CD8-positive, alpha-beta memory T cell (primary cell): Measurements from ENCODE around the gene PLCD1. TPM values are rescaled to one million over a fixed set of nuclear protein-coding genes. Genes with fewer than 3 reads are reported as not detected.
"Not testable (repeated sequence)": the region's sequence is repeated elsewhere in the genome, so short reads cannot be mapped to it uniquely, and the experiment has no call there.

ENCODE experiments used
- CTCF ChIA-PET: fragments of 350-600 bp; sonication (Branson Sonifier 250); formaldehyde crosslinking; loops from one replicate; lab custom pipeline; 2021; ENCODE audit warnings: antibody characterized with exemption; lab: Charles Lee
- POLR2A ChIA-PET: fragments of 350-600 bp; sonication (Branson Sonifier 250); formaldehyde crosslinking; loops from one replicate; lab custom pipeline; 2021; ENCODE audit warnings: antibody characterized with exemption; lab: Charles Lee
- DNase-seq, 5 donors: peaks; one replicate each; pipeline versions ENCODE4 v3.0.0 to v3.0.0-alpha.2; 2020 to 2022; ENCODE audit warnings: mixed read lengths in 1 of 5
- H3K27ac ChIP-seq: one replicate; pipeline ENCODE4 v1.7.0; 2013; ENCODE audit warnings: low read depth, mild to moderate bottlenecking, low read length, moderate library complexity
- H3K27me3 ChIP-seq: 2 replicates; pipeline ENCODE4 v1.7.0; 2013; ENCODE audit warnings: low read length, mild to moderate bottlenecking; ENCODE audit not compliant: insufficient read depth, poor library complexity, severe bottlenecking
- H3K36me3 ChIP-seq: 2 replicates; pipeline ENCODE4 v1.7.0; 2013; ENCODE audit warnings: mild to moderate bottlenecking, low read length, moderate library complexity; ENCODE audit not compliant: insufficient read depth
- H3K4me1 ChIP-seq: 2 replicates; pipeline ENCODE4 v1.7.0; 2013; ENCODE audit warnings: mild to moderate bottlenecking, low read length, moderate library complexity; ENCODE audit not compliant: insufficient read depth
- H3K4me3 ChIP-seq: 2 replicates; pipeline ENCODE4 v1.7.0; 2013; ENCODE audit warnings: mild to moderate bottlenecking, low read length
- H3K9me3 ChIP-seq: 2 replicates; pipeline ENCODE4 v1.7.0; 2013; ENCODE audit warnings: mild to moderate bottlenecking, low read length
- H3K27ac Mint-ChIP-seq, 8 donors: one replicate each; pipeline ENCODE4 v1.8.0; 2020 to 2021; ENCODE audit warnings: mixed read lengths in 8 of 8, mild to moderate bottlenecking in 6 of 8, inconsistent platforms in 3 of 8, moderate library complexity in 3 of 8
- H3K27me3 Mint-ChIP-seq, 2 donors: one replicate each; pipeline ENCODE4 v1.8.0; 2020 to 2021; ENCODE audit warnings: mixed read lengths in 2 of 2, mild to moderate bottlenecking in 1 of 2, moderate library complexity in 1 of 2
- H3K36me3 Mint-ChIP-seq, 3 donors: one replicate each; pipeline ENCODE4 v1.8.0; 2020 to 2021; ENCODE audit warnings: mixed read lengths in 3 of 3, inconsistent platforms in 1 of 3, mild to moderate bottlenecking in 1 of 3
- H3K4me1 Mint-ChIP-seq, 3 donors: one replicate each; pipeline ENCODE4 v1.8.0; 2020 to 2021; ENCODE audit warnings: mixed read lengths in 3 of 3, inconsistent platforms in 1 of 3, mild to moderate bottlenecking in 1 of 3
- H3K4me3 Mint-ChIP-seq, 7 donors: one replicate each; pipeline ENCODE4 v1.8.0; 2020 to 2021; ENCODE audit warnings: mixed read lengths in 7 of 7, mild to moderate bottlenecking in 6 of 7, moderate library complexity in 4 of 7, inconsistent platforms in 2 of 7
- H3K9me3 Mint-ChIP-seq, 5 donors: one replicate each; pipeline ENCODE4 v1.8.0; 2020 to 2022; ENCODE audit warnings: mixed read lengths in 5 of 5, mild to moderate bottlenecking in 3 of 5, moderate library complexity in 2 of 5, inconsistent platforms in 1 of 5
- polyA plus RNA-seq: library from polyadenylated mRNA; unstranded; fragments of 300-500 nt; fragmentation: Illumina TruSeq; gene quantifications from one replicate; pipeline ENCODE4 v1.2.3, GENCODE V29; 2021
- total RNA-seq, 2 experiments: library from RNA; stranded (reverse); gene quantifications; one replicate each; pipeline ENCODE4 v1.2.3, GENCODE V29; 2021

The PLCD1 gene
- total RNA-seq (10 to 100 TPM; 12.8 to 18.5 TPM), polyA plus RNA-seq (36.4 TPM)

DNA sequence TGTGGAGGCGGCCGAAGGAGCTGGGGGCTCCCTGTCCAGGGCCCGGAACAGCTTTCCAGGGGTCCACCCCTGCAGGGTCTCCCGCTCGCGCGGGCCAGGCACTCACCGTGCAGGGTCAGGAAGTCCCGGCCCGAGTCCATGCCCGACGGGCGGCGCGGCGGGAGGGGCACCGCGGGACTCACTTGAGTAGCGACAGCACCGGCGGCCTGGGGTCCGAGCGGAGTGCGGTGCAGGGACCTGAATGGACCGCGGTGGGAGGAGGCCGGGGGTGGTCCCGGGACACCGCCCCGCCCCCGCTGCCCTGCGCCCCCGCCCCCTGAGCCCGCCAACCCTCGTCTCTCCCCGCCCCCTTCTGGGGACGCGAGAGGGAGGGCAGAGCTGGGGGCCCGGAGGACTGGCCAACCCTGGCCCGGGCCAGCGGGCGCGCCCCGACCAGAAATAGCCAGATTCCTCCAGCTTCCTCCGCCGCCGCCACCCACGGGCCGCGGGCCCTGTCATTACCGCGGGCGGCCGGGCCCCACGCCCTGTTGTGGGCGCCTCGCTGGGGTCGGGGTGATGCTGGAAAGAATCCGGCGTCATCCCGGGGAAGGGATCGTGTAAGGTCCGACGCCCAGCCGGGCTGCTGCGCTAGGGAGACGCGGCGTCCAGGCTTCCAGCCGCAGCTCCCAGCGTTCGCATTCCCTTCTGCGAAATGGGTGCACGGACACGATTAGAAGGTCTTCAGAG, at the start of gene PLCD1:
TSS of gene PLCD1 (minus strand) at position 243 of the 726 bp plus-strand sequence. CDS start at position 140, 103 bp downstream.
- Mint-ChIP-seq H3K4me1 (peaks cover 30 to 59% (median 38%) of the 10 kb centered on the region in 3 donors), H3K4me3 (peak within 1 kb of the TSS; percentile 68 to 90 (median 81)), H3K36me3 (peaks cover 0 to 3% (median under 1%) of the 10 kb centered on the region in 3 donors), H3K27ac (peak within 1 kb of the TSS in 6 of 8 donors; percentile 31 to 92 (median 81)), H3K9me3 (no peaks in the 10 kb centered on the region), H3K27me3 (peaks cover 0 to 7% of the 10 kb centered on the region in 2 donors)
- peaks cover 8% of the 10 kb centered on the region for H3K27me3 ChIP-seq
- POLR2A ChIA-PET, result interaction anchor here (0.7 to 3.0 kb wide), 2 partner anchors 10 to 107 kb away, joined by 3 to 22 read pairs; partner anchors contain the start of genes ACAA1 and DLEC1
- no peaks in the 10 kb centered on the region for H3K36me3 ChIP-seq
- peak within 1 kb of the TSS; percentile 24 for H3K27ac ChIP-seq
- H3K4me3 ChIP-seq, result peak within 1 kb of the TSS; percentile 60
- CTCF ChIA-PET, result interaction anchor here (0.9 to 1.5 kb wide), 3 partner anchors 10 to 32 kb away, joined by 3 to 7 read pairs (median 4); no protein-coding TSS in a partner anchor
- DNase-seq, result peak; percentile 15 to 75 (median 49)
- H3K4me1 ChIP-seq, result peaks cover 39% of the 10 kb centered on the region
- H3K9me3 ChIP-seq, result no peaks in the 10 kb centered on the region

DNA sequence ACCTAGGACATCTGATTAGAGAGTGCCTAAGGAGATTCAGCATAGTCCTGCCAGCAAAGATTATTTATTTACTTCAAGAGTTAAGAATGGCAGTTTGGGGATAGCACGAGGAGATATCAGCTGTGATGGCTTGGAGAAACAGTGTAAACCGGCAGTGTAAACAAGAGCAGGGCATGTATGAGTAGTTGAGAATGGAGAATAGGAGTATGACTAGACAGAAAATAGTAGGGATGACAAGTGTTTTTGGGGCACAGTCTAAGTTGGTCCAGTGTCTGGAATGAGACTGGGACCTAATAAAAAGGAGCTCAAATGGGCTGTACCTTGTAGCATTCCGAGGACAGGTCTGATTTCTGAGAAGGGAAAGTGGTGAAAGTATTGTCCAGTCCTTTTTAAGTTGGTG, 47.6 kb upstream of the PLCD1 start:
- H3K27ac ChIP-seq, H3K27me3 ChIP-seq, H3K4me3 Mint-ChIP-seq, H3K4me1 Mint-ChIP-seq, POLR2A ChIA-PET, H3K27me3 Mint-ChIP-seq, H3K9me3 Mint-ChIP-seq, H3K36me3 ChIP-seq, H3K9me3 ChIP-seq, H3K36me3 Mint-ChIP-seq, CTCF ChIA-PET, DNase-seq, H3K4me1 ChIP-seq, H3K4me3 ChIP-seq: not testable (repeated sequence)
- peak overlapping the region in 2 of 8 donors; percentile 51 to 71 for H3K27ac Mint-ChIP-seq

DNA sequence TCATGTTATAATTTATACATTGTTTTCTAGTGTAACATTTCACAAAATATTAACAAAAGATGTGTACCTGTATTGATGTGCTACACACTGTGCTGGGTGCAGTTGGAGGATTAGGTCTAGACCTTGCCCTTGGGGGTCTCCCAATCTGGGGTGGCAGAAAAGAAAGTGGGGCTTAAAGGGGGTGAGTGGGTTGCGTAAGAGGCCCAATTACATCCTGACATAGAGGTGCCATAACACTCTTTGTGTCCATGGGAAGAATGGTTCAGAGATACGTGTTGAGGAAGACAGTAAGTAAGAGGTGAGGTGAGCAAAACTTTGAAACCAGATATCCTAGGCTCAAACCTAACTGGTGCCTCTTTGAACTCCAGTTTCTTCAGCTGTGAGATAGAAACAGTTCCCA, 40.6 kb upstream of the PLCD1 start:
- no peak overlapping the region for H3K4me3 Mint-ChIP-seq
- Histone ChIP-seq H3K36me3 (no peaks in the 10 kb centered on the region), H3K4me3 (no peak overlapping the region), H3K4me1 (no peaks in the 10 kb centered on the region), H3K27ac (no peak overlapping the region), H3K27me3 (no peaks in the 10 kb centered on the region), H3K9me3 (no peaks in the 10 kb centered on the region)
- CTCF ChIA-PET, result no interaction called here
- peaks cover 2 to 21% (median 6%) of the 10 kb centered on the region in 3 donors for H3K36me3 Mint-ChIP-seq
- no peak for DNase-seq
- H3K27ac Mint-ChIP-seq, result no peak overlapping the region
- H3K4me1 Mint-ChIP-seq, result no peaks in the 10 kb centered on the region
- H3K27me3 Mint-ChIP-seq, result peaks cover 0 to under 1% of the 10 kb centered on the region in 2 donors
- POLR2A ChIA-PET, result interaction anchor here (0.6 kb wide), 1 partner anchor 21 kb away, joined by 3 read pairs; no protein-coding TSS in a partner anchor
- H3K9me3 Mint-ChIP-seq, result no peaks in the 10 kb centered on the region

DNA sequence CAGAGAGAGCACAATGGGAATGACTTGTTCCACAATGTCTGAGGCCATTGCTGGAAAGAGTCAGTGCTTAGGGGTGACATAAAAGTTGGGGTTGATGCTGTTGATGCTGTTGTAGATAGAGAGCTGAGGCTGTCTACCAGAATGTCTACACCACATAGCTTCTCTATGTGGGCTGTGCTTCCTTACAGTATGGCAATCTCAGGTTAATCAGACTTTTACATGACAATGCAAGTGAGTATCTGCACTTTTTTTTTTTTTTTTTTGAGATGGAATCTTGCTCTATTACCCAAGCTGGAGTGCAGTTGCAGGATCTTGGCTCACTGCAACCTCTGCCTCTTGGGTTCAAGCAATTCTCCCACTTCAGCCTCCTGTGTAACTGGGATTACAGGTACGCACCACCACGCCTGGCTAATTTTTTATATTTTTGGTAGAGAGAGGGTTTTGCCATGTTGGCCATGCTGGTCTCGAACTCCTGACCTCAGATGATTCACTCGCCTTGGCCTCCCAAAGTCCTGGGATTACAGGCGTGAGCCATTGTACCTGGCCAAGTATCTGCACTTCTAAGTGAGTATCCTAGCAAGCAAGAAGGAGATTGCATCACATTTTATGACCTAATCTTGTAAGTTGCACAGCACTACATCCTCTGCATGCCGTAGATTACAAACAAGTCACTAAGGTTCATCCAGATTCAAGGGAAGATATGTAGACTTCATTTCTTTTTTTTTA, 38.2 kb upstream of the PLCD1 start:
- no peak for DNase-seq
- Mint-ChIP-seq H3K4me3 (no peak overlapping the region), H3K36me3 (peaks cover 2 to 24% (median 7%) of the 10 kb centered on the region in 3 donors), H3K27me3 (no peaks in the 10 kb centered on the region), H3K4me1 (no peaks in the 10 kb centered on the region), H3K9me3 (no peaks in the 10 kb centered on the region), H3K27ac (no peak overlapping the region)
- ChIA-PET CTCF (no interaction called here), POLR2A (no interaction called here)
- H3K4me3 ChIP-seq, result no peak overlapping the region
- no peaks in the 10 kb centered on the region for H3K36me3 ChIP-seq
- H3K4me1 ChIP-seq, result no peaks in the 10 kb centered on the region
- H3K27me3 ChIP-seq, result no peaks in the 10 kb centered on the region
- no peak overlapping the region for H3K27ac ChIP-seq
- no peaks in the 10 kb centered on the region for H3K9me3 ChIP-seq

DNA sequence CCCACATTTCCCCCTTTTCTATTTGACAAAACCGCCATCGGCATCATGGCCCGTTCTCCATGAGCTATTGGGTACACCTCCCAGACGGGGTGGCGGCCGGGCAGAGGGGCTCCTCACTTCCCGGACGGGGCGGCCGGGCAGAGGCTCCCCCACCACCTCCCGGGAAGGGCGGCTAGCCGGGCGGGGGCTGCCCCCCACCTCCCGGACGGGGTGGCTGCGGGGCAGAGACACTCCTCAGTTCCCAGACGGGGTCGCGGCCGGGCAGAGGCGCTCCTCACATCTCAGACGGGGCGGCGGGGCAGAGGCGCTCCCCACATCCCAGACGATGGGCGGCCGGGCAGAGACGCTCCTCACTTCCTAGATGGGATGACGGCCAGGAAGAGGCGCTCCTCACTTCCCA, 35.0 kb upstream of the PLCD1 start:
- POLR2A ChIA-PET, H3K4me1 ChIP-seq, H3K27me3 Mint-ChIP-seq, H3K9me3 ChIP-seq, H3K4me3 ChIP-seq, H3K27ac ChIP-seq, H3K27ac Mint-ChIP-seq, DNase-seq, H3K9me3 Mint-ChIP-seq, H3K36me3 ChIP-seq, CTCF ChIA-PET, H3K4me3 Mint-ChIP-seq, H3K4me1 Mint-ChIP-seq, H3K27me3 ChIP-seq: not testable (repeated sequence)
- peaks cover 12 to 37% (median 12%) of the 10 kb centered on the region in 3 donors for H3K36me3 Mint-ChIP-seq

DNA sequence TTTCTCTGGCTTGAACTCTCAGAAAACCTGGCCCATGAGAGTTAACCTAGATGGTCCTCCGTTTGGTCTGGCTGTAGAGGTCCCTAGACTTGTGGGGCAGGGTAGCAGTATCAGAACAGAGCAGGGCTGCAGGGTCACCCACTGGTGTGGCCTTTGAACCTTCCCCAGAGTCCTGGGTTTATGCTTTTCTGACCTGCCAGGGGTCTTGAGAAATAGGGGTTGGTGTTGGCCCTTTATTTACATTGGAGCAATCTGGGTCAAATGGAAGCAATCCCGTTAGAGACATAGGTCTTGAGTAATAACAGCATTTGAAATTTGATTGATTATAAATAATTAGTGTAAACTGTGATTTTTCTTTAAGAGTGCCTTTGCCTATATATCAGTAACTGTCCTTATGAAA, 33.4 kb upstream of the PLCD1 start:
- H3K9me3 Mint-ChIP-seq, result no peaks in the 10 kb centered on the region
- Histone ChIP-seq H3K27me3 (no peaks in the 10 kb centered on the region), H3K9me3 (no peaks in the 10 kb centered on the region), H3K36me3 (no peaks in the 10 kb centered on the region), H3K27ac (no peak overlapping the region), H3K4me3 (no peak overlapping the region), H3K4me1 (no peaks in the 10 kb centered on the region)
- H3K4me3 Mint-ChIP-seq, result no peak overlapping the region
- H3K4me1 Mint-ChIP-seq, result no peaks in the 10 kb centered on the region
- H3K27ac Mint-ChIP-seq, result no peak overlapping the region
- peaks cover 12 to 37% (median 12%) of the 10 kb centered on the region in 3 donors for H3K36me3 Mint-ChIP-seq
- ChIA-PET CTCF (no interaction called here), POLR2A (interaction anchor here (0.8 kb wide), 1 partner anchor 24 kb away, joined by 3 read pairs; the partner anchor contains the start of gene DLEC1)
- no peak for DNase-seq
- peaks cover 2 to 3% of the 10 kb centered on the region in 2 donors for H3K27me3 Mint-ChIP-seq

DNA sequence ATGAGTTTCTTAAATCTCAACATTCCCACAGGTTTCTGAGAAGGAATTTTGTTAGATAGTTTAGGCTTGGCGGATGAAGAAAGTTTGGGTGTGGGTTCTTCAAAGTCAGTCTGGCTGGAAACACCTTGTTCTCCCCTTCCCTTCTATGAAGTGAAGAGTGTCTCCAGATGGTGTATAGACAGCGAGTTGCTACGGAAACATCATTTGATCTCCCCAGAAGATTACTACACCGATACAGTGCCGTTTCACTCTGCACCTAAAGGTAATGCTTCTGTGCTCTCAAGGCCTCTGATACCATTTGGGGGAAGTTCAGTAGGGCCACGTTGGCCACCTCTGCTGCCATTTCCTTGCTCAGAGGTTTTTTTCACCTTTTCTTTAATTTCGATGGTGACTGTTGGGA, 30.1 kb upstream of the PLCD1 start:
- Histone ChIP-seq H3K4me1 (no peaks in the 10 kb centered on the region), H3K9me3 (no peaks in the 10 kb centered on the region), H3K4me3 (no peak overlapping the region), H3K27ac (no peak overlapping the region), H3K27me3 (no peaks in the 10 kb centered on the region), H3K36me3 (no peaks in the 10 kb centered on the region)
- H3K9me3 Mint-ChIP-seq, result no peaks in the 10 kb centered on the region
- H3K27me3 Mint-ChIP-seq, result peaks cover 2 to 3% of the 10 kb centered on the region in 2 donors
- peaks cover 6 to 16% (median 10%) of the 10 kb centered on the region in 3 donors for H3K36me3 Mint-ChIP-seq
- ChIA-PET CTCF (no interaction called here), POLR2A (no interaction called here)
- H3K27ac Mint-ChIP-seq, result peak overlapping the region in 1 of 8 donors; percentile 19
- H3K4me1 Mint-ChIP-seq, result no peaks in the 10 kb centered on the region
- DNase-seq, result no peak
- no peak overlapping the region for H3K4me3 Mint-ChIP-seq

DNA sequence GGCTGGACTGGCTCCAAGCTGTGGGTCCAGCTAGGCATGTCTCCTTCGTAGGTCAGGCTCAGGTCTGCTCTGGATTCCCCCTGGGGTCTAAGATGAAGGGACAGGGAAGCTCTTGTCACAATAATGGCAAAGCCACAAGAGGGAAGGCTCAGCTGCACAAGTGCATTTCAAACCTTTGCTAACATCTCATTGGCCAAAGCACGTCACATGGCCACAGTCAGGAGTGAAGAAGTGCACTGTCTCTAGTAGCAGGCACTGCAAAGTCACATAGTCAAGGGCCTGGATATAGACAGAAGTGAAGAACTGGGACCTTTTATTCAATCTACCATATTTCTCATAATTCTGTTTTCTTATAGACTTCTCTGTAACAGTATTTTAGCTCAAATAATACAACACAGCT, 29.7 kb upstream of the PLCD1 start:
- no peaks in the 10 kb centered on the region for H3K4me1 ChIP-seq
- CTCF ChIA-PET, result no interaction called here
- no peaks in the 10 kb centered on the region for H3K27me3 ChIP-seq
- no peak overlapping the region for H3K27ac ChIP-seq
- H3K27ac Mint-ChIP-seq, result no peak overlapping the region
- H3K9me3 ChIP-seq, result no peaks in the 10 kb centered on the region
- no peaks in the 10 kb centered on the region for H3K9me3 Mint-ChIP-seq
- peaks cover 6 to 18% (median 10%) of the 10 kb centered on the region in 3 donors for H3K36me3 Mint-ChIP-seq
- H3K36me3 ChIP-seq, result no peaks in the 10 kb centered on the region
- H3K4me1 Mint-ChIP-seq, result no peaks in the 10 kb centered on the region
- peaks cover 2 to 3% of the 10 kb centered on the region in 2 donors for H3K27me3 Mint-ChIP-seq
- DNase-seq, result no peak
- H3K4me3 ChIP-seq, result no peak overlapping the region
- POLR2A ChIA-PET, result no interaction called here
- H3K4me3 Mint-ChIP-seq, result no peak overlapping the region
